Fibroblast of villous mesenchyme (primary cell): ENCODE results near the gene LMX1B. TPM values are rescaled to one million over a fixed set of nuclear protein-coding genes. Genes with fewer than 3 reads are reported as not detected.
"Not testable (repeated sequence)": the region's sequence is repeated elsewhere in the genome, so short reads cannot be mapped to it uniquely, and the experiment has no call there.

ENCODE experiments used
- DNase-seq: peaks from one replicate; pipeline ENCODE4 v3.0.0-alpha.2; 2010; ENCODE audit warnings: low read depth
- H3K4me3 ChIP-seq: 2 replicates; pipeline ENCODE4 v1.5.1; 2011; ENCODE audit warnings: low read depth, mild to moderate bottlenecking, low read length
- total RNA-seq: library from RNA; depleted of rRNA; stranded (reverse); fragments of >200 nt; gene quantifications from 2 replicates; pipeline ENCODE4 v1.2.3, GENCODE V29; 2012
- TF ChIP-seq, protein P1 (sequence below): IDR thresholded peaks from 2 replicates; pipeline ENCODE4 v1.5.1; 2012; ENCODE audit warnings: low read depth, mild to moderate bottlenecking, low read length; ENCODE audit not compliant: insufficient read depth

LMX1B gene
- total RNA-seq, 1 donor = not detected

DNA sequence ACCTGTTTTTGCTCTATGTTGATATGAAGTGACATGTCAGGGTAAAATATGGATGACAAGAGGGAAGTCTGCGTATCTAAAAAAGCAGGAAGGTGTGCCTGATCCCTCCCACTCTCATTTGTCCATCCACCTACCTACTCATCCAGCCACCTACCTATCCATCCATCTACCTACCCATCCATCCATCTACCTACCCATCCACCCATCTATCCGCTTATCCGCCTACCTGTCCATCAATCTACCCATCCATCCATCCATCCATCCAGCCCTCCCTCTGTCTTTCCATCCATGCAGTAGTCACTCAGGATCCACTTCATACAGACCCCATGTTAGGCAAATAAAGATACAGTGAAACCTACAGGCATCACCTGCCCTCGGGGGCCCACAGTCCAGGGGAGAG lies 32.4 kb downstream of the LMX1B start:
- no peak for DNase-seq
- TF ChIP-seq, protein P1, sequence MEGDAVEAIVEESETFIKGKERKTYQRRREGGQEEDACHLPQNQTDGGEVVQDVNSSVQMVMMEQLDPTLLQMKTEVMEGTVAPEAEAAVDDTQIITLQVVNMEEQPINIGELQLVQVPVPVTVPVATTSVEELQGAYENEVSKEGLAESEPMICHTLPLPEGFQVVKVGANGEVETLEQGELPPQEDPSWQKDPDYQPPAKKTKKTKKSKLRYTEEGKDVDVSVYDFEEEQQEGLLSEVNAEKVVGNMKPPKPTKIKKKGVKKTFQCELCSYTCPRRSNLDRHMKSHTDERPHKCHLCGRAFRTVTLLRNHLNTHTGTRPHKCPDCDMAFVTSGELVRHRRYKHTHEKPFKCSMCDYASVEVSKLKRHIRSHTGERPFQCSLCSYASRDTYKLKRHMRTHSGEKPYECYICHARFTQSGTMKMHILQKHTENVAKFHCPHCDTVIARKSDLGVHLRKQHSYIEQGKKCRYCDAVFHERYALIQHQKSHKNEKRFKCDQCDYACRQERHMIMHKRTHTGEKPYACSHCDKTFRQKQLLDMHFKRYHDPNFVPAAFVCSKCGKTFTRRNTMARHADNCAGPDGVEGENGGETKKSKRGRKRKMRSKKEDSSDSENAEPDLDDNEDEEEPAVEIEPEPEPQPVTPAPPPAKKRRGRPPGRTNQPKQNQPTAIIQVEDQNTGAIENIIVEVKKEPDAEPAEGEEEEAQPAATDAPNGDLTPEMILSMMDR = no peak
- H3K4me3 ChIP-seq = no peak overlapping the region

DNA sequence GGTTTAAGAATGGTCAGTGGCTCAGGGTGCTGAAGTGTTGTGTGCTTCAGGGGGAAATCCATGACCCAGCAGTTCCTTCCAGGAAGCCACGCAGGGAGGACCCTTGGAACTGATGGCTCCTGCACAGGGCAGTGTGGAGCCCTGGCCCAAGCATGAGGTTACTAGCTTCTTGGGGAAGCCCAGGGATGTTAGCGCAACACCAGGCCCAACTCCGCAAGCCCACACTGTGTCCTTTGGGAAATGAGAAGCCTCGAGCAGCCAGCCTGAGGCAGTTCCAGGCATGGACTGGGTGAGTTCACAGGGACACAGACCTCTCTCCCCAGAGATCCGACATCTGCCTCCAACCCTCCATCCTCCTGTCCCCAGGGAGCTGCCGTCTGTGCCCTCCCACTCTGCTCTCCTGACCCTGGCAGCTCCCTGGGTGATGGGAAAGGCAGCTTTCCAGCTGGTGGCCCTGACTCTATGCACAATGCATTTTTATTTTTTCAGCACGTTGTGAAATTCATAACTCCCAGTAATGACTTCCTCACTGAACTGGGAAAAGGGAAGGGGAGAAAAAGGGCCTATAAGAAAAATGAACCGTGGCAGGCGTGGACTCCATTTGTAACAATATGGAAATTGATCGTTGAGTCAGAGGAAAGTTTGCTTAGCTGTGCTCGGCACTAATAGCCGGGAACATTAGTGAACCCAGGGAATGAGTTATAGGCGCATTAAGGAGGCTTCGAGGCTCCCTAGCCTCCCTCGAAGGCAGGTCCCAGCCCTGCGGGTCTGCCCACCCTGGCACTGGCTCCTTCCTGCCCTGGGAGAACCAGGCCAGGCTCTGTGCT lies 34.1 kb downstream of the LMX1B start:
- DNase-seq = no peak
- TF ChIP-seq, protein P1 = no peak
- H3K4me3 ChIP-seq = no peak overlapping the region

DNA sequence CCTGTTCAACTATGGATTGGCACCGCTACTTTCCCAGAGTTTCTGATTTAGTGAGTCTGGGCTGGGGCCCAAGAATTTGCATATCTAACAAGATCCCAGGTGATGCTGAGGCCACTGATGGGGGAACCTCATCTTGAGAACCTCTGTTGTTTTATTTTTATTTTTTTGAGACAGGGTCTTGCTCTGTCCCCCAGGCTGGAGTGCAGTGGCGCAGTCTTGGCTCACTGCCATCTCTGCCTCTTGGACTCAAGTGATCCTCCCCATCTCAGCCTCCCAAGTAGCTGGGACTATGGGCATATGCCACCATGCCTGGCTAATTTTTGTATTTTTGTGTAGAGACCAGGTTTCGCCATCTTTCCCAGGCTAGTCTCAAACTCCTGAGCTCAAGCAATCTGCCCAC lies 35.7 kb downstream of the LMX1B start:
- TF ChIP-seq, protein P1 = no peak
- H3K4me3 ChIP-seq = no peak overlapping the region
- DNase-seq = no peak

DNA sequence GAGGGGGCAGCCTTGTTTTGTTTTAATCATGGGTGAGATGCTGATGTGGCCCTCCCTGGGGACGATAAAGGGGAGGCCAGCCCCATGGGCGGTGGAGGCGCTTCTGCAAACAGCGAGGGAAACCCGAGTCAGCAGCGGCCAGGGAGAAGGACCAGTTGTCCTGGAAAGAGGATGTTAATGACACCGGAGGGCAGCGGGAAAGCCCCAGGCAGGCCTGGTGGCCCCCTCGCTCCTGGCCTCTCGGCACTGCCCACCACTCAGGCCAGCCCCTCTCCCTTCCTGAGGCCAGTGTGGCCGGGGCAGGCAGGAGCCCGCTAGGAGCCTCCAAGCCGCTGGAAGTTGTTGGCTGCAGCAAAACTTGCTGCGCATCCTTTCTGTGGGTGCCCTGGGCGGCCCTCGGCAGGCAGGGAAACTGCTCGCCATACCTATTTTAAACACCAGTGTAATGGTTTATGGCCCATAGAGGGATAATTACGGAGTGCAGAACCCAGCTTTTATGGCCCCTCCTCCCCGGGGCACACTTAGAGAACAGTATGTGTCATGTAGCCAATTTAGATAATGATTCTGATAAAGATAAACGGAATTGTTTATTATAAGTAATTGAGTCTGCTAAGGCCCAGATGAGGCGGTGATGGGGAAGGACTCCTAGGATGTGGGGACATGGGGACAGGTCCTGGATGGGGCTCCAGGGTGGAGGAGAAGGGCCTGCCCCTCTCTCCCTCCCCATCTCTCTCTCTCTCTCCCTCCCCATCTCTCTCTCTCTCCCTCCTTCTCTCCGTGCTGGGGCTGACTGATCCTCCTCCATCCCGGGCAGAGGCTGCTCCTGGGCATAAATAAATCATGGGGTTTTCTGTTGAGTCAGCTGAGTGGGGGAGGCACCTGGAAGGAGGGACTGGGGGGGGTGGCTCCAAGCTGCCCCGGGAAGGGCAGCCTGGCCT lies 36.9 kb downstream of the LMX1B start:
- TF ChIP-seq, protein P1 = no peak
- no peak for DNase-seq
- no peak overlapping the region for H3K4me3 ChIP-seq

DNA sequence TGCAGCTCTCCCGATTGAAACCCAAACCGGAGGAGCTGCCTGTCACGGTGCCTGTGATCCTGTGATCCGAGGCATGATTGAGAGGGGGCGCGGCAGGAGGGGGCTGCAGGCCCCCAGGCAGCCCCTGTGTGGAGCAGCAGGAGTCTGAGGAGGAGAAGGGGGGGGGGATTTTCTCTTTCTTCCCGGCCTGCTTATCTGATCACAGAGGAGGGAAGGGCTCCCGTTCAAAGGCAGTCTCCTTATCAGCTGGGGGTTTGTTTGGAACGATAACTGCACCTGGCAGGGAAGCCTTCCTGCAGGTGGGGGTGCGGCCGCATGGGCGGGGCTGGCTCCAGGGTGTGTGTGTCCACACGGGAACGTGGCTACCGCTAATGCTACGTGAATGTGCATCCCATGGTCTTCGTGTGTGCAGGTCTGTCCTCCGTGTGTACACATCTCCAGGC lies 38.4 kb downstream of the LMX1B start:
- H3K4me3 ChIP-seq = no peak overlapping the region
- DNase-seq = no peak

DNA sequence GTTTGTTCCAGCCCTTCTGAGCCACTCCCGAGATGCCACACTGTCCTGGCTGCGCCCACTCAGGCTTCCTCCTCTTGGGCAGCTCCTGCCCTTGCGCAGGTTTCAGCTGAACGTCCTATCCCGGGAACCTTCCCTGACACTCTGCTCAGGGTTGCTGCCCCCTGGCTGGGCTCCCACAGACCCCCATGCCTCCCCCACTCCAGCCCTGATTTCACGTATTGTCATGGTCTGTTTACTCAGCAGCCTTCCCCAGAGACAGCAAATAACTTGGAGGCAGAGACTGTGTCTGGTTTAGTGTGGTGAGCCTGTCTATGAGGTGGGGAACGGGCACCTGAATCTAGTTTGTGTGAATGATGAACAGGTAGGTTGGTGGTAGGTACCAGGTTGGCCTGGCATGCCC lies 40.4 kb downstream of the LMX1B start:
- H3K4me3 ChIP-seq = no peak overlapping the region
- TF ChIP-seq, protein P1 = no peak
- DNase-seq = no peak

More for the DNA sequence above, 38.4 kb downstream of the LMX1B start:
- TF ChIP-seq, protein P1 = no peak

DNA sequence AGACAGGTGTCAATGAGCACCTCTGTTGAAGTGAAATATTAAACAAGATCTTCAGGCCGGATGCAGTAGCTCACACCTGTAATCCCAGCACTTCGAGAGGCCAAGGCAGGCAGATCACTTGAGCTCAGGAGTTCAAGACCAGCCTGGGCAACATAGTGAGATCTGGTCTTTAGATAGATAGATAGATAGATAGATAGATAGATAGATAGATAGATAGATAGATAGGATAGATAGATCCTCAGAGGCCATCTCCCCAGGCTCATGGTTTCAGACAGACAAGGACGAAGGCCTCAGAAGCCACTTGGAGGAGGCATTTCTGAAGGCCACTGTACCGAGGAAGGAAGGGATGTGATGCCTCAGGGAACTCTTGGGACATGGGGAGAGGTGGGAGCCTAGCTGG lies 42.5 kb downstream of the LMX1B start:
- DNase-seq = not testable (repeated sequence)

More for the DNA sequence above, 42.5 kb downstream of the LMX1B start:
- H3K4me3 ChIP-seq = not testable (repeated sequence)
